Measurements from ENCODE around the gene CACTIN.

The CACTIN gene

DNA sequence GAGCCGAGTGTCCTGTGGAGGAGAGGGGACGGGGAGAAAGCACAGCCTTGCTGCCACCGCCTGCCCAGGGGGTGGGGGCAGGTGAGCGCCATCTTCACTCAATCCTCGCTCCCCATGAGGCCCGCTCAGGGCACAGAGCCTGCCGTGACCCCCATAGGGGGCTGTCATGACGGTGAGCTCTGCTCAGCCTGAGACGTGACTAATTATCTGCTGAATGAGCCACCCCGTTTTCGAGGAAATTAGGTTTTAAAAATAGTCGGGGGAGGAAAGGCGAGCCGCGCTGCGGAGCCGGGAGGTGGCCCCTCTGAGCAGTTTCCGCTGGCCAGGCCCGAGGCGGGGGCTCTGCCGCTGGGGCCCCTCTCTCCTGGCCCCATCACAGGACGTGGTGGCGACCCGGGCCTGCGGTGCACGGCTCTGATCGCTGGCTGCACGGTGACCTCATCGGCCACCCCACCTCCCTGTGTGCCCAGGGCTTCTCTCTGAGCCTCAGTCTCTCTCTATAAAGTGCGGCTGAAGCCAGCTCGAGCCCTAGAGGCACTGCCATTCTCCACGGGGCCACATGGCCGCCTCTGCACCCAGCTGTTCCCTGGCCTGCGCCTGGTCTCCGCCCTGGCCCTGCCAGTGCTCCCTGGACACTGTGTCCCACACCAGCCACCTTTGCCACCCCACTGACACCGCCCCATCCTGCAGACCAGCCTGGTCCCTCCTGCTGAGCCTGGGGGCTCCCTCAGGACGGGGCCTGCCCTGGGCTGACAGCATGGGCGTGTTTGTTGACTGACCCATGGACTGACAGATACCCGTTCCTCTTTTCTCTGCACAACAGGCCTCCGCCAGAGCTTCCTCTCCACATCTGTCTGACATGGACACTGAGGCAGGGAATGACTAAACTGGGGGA, 45.3 kb upstream of the CACTIN start:
- no peak for DNase-seq (ENCODE audit: low read depth)
- no peak overlapping the region for H3K4me3 ChIP-seq (ENCODE audit: low read depth, low read length)
- TF ChIP-seq, protein P1, sequence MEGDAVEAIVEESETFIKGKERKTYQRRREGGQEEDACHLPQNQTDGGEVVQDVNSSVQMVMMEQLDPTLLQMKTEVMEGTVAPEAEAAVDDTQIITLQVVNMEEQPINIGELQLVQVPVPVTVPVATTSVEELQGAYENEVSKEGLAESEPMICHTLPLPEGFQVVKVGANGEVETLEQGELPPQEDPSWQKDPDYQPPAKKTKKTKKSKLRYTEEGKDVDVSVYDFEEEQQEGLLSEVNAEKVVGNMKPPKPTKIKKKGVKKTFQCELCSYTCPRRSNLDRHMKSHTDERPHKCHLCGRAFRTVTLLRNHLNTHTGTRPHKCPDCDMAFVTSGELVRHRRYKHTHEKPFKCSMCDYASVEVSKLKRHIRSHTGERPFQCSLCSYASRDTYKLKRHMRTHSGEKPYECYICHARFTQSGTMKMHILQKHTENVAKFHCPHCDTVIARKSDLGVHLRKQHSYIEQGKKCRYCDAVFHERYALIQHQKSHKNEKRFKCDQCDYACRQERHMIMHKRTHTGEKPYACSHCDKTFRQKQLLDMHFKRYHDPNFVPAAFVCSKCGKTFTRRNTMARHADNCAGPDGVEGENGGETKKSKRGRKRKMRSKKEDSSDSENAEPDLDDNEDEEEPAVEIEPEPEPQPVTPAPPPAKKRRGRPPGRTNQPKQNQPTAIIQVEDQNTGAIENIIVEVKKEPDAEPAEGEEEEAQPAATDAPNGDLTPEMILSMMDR (IDR thresholded peaks at IDR 0.05; ENCODE audit: control insufficient read depth, extremely low read depth, insufficient read depth): no peak

GRCh38 chr19:3670796-3671679, 44.4 kb upstream of the CACTIN start:
- TF ChIP-seq, protein P1 (IDR thresholded peaks at IDR 0.05; ENCODE audit: control insufficient read depth, extremely low read depth, insufficient read depth): no peak
- no peak overlapping the region for H3K4me3 ChIP-seq (ENCODE audit: low read depth, low read length)
- no peak for DNase-seq (ENCODE audit: low read depth)

DNA sequence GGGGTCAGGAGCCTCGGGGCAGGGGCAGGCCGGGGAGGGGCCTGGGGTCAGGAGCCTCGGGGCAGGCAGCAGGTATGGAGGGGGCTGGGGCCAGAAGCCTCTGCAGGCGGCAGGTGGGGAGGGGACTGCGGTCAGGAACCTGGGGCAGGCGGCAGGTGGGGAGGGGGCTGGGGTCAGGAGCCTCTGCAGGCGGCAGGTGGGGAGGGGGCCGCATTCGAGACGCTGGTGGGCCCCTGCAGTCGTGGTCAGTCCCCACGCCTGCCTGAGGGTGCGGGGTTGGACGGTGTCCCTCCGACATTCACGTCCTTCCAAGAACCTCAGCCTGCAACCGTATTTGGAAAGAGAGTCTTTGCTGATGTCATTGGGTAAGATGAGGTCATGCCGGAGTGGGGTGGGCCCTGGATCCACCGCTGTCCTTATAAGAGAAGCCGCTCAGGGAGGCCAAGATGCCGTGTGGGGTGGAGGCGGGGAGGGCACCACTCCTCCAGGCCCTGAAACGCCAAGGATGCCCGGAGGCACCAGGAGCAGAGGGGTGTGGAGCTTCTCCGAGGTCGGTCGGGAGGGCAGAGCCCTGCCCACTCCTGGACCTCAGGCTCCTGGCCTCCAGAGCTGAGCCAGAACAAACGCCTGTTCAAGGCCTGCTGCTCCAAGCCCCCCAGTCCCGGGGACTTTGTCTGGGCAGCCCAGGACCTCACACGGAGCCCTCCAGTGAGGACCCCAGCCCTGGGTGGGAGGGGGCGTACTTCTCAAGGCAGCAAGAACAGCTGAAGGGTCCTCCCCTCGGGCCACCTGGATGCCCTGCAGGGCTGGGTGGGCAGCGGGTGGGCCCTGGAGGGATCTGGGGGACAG, 43.6 kb upstream of the CACTIN start:
- no peak overlapping the region for H3K4me3 ChIP-seq (ENCODE audit: low read depth, low read length)
- DNase-seq (ENCODE audit: low read depth): no peak
- TF ChIP-seq, protein P1 (IDR thresholded peaks at IDR 0.05; ENCODE audit: control insufficient read depth, extremely low read depth, insufficient read depth): no peak

DNA sequence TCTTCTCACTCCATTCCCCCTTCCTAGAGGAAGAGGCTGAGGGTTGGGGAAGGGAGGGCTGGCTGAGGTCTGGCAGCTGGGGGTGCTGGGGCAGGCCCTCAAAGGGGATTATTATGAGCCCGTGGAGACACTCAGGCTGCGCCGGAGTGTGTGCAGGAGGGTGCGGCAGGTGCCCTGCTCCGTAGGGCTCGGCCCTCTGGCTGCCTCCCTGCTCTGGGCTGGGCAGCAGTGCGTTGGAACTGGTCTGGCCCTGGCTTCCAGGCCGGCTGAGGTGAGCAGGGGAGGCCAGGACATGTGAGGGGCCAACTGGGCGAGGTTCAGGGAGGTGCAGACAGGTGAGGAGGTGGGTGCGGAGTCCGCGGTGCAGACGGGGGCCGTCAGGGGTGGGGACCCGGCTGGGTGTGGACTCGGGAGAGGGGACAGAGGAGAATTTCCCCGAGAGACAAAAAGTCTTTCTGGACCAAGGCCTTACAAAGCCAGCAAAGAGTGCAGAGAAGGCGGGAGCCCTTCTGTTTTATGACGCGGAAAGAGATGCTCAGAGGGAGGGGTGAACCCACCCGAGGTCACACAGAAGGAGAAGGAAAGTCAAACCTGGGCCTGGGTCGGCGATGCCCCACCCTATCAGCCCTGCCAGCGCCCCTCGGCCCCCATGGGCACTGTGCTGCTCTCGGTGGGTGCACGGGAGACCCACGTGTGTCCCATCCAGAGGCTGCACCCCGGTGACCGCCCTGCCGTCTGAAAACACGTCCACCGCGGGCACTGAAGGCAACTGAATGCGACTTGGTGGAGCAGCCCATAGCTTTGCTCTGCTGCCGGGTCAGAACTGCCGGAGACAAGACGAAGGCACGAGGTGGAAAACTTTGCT, 42.7 kb upstream of the CACTIN start:
- TF ChIP-seq, protein P1 (IDR thresholded peaks at IDR 0.05; ENCODE audit: control insufficient read depth, extremely low read depth, insufficient read depth): no peak
- no peak overlapping the region for H3K4me3 ChIP-seq (ENCODE audit: low read depth, low read length)
- no peak for DNase-seq (ENCODE audit: low read depth)

- TF ChIP-seq, protein P1 (IDR thresholded peaks at IDR 0.05; ENCODE audit: control insufficient read depth, extremely low read depth, insufficient read depth): no peak
- DNase-seq (ENCODE audit: low read depth): no peak
- no peak overlapping the region for H3K4me3 ChIP-seq (ENCODE audit: low read depth, low read length)
Observed at GRCh38 chr19:3668331-3669081, 41.9 kb upstream of the CACTIN start.
